NCI-H2081 treated with DMSO at 0.1 percent for 48 hours (cell line): ENCODE measurements around the gene SEMA3B.
"Not testable (repeated sequence)": the region's sequence is repeated elsewhere in the genome, so short reads cannot be mapped to it uniquely, and the experiment has no call there.

Source experiments
- DNase-seq: peaks from one replicate; lab custom pipeline; 2025; lab: John Stamatoyannopoulos, UW

SEMA3B gene

GRCh38 chr3:50268703-50269451 is at the start of gene SEMA3B:
Gene SEMA3B (plus strand): TSS chr3:50269147. CDS start chr3:50269241, 94 bp downstream.
- no peak for DNase-seq

GRCh38 chr3:50219285-50219684 is 49.7 kb upstream of the SEMA3B start:
- no peak for DNase-seq

- DNase-seq: no peak
Measured at GRCh38 chr3:50220109-50220508, 48.8 kb upstream of the SEMA3B start.

- DNase-seq: no peak
Measured at GRCh38 chr3:50221051-50221410, 47.9 kb upstream of the SEMA3B start.

- no peak for DNase-seq
Measured at GRCh38 chr3:50221411-50222168, 47.4 kb upstream of the SEMA3B start.

GRCh38 chr3:50222169-50222528 is 46.8 kb upstream of the SEMA3B start:
- DNase-seq: no peak

GRCh38 chr3:50224639-50225038 is 44.3 kb upstream of the SEMA3B start:
- DNase-seq: no peak

GRCh38 chr3:50226888-50227389 is 42.0 kb upstream of the SEMA3B start:
- no peak for DNase-seq

- DNase-seq: peak; percentile 59
Measured at GRCh38 chr3:50227390-50228183, 41.4 kb upstream of the SEMA3B start.

GRCh38 chr3:50228184-50228763 is 40.7 kb upstream of the SEMA3B start:
- not testable (repeated sequence) for DNase-seq

GRCh38 chr3:50229490-50229889 is 39.5 kb upstream of the SEMA3B start:
- DNase-seq: no peak

- no peak for DNase-seq
Measured at GRCh38 chr3:50230104-50230793, 38.7 kb upstream of the SEMA3B start.

GRCh38 chr3:50230794-50231125 is 38.2 kb upstream of the SEMA3B start:
- no peak for DNase-seq

GRCh38 chr3:50231581-50231980 is 37.4 kb upstream of the SEMA3B start:
- no peak for DNase-seq

GRCh38 chr3:50232303-50232702 is 36.6 kb upstream of the SEMA3B start:
- no peak for DNase-seq

- DNase-seq: no peak
Measured at GRCh38 chr3:50233176-50233575, 35.8 kb upstream of the SEMA3B start.

- peak; percentile 72 for DNase-seq
Measured at GRCh38 chr3:50235716-50236483, 33.0 kb upstream of the SEMA3B start, which contains the start of gene GNAI2. Gene GNAI2 (plus strand): TSS chr3:50236204. CDS start chr3:50236336, 132 bp downstream.

GRCh38 chr3:50236484-50237132 is 32.3 kb upstream of the SEMA3B start:
- DNase-seq: no peak

- no peak for DNase-seq
Measured at GRCh38 chr3:50237133-50237651, 31.8 kb upstream of the SEMA3B start.
